OCI-LY1 (cell line): ENCODE data around the gene AOAH.

Experiments used
- H2AFZ ChIP-seq: fragments of 200-600 bp; sonication (generic), shearing (Covaris generic); 2 replicates; pipeline ENCODE4 v1.6.0; 2014; ENCODE audit warnings: antibody characterized with exemption, mild to moderate bottlenecking, low read length
- H3F3A ChIP-seq: fragments of 200-600 bp; sonication (generic), shearing (Covaris generic); 2 replicates; pipeline ENCODE4 v1.6.0; 2014; ENCODE audit warnings: mild to moderate bottlenecking, antibody characterized with exemption, low read length, moderate library complexity; ENCODE audit not compliant: insufficient read depth
- H3K27ac ChIP-seq: fragments of 200-600 bp; sonication (generic); 2 replicates; pipeline ENCODE4 v1.5.1; 2014; ENCODE audit warnings: low read length, mixed run types, mild to moderate bottlenecking, low read depth; ENCODE audit not compliant: poor library complexity, severe bottlenecking
- H3K27me3 ChIP-seq: fragments of 200-600 bp; sonication (generic); 2 replicates; pipeline ENCODE4 v1.6.0; 2014; ENCODE audit warnings: antibody characterized with exemption, mild to moderate bottlenecking, low read length, moderate library complexity; ENCODE audit not compliant: insufficient read depth
- H3K36me3 ChIP-seq: fragments of 200-600 bp; sonication (generic); 2 replicates; pipeline ENCODE4 v1.6.1; 2014; ENCODE audit warnings: mild to moderate bottlenecking, antibody characterized with exemption, low read length, moderate library complexity, mixed read lengths; ENCODE audit not compliant: insufficient read depth
- H3K4me1 ChIP-seq: fragments of 200-600 bp; sonication (generic); 2 replicates; pipeline ENCODE4 v1.5.1; 2014; ENCODE audit warnings: mild to moderate bottlenecking, low read length, moderate library complexity; ENCODE audit not compliant: insufficient read depth, severe bottlenecking
- H3K4me2 ChIP-seq: fragments of 200-600 bp; sonication (generic), shearing (Covaris generic); 2 replicates; pipeline ENCODE4 v1.6.1; 2014; ENCODE audit warnings: low read length
- H3K4me3 ChIP-seq: fragments of 200-600 bp; sonication (generic); 2 replicates; pipeline ENCODE4 v1.5.1; 2014; ENCODE audit warnings: low read length, low read depth, mild to moderate bottlenecking, mixed read lengths; ENCODE audit not compliant: poor library complexity, severe bottlenecking
- H3K79me2 ChIP-seq: fragments of 200-600 bp; shearing (Covaris generic); 2 replicates; pipeline ENCODE4 v1.6.1; 2016; ENCODE audit warnings: mixed run types, low read length, mixed read lengths; ENCODE audit not compliant: insufficient read depth
- H3K9ac ChIP-seq: fragments of 200-600 bp; sonication (generic), shearing (Covaris generic); 2 replicates; pipeline ENCODE4 v1.6.1; 2014; ENCODE audit warnings: mild to moderate bottlenecking, low read length, mixed read lengths
- H3K9me2 ChIP-seq: fragments of 200-600 bp; sonication (generic), shearing (Covaris generic); 2 replicates; pipeline ENCODE4 v1.6.1; 2014; ENCODE audit warnings: low read depth, mild to moderate bottlenecking, low read length, mixed read lengths
- H3K9me3 ChIP-seq: fragments of 200-600 bp; shearing (Covaris generic); 2 replicates; pipeline ENCODE4 v1.6.1; 2014; ENCODE audit warnings: low read length, mixed read lengths
- H4K20me1 ChIP-seq: fragments of 200-600 bp; sonication (generic), shearing (Covaris generic); 2 replicates; pipeline ENCODE4 v1.6.0; 2016; ENCODE audit warnings: mild to moderate bottlenecking, low read length; ENCODE audit not compliant: insufficient read depth
- EZH2 ChIP-seq: fragments of 200-600 bp; sonication (generic), shearing (Covaris generic); IDR thresholded peaks from 2 replicates; pipeline ENCODE4 v1.8.0; 2017; ENCODE audit warnings: borderline replicate concordance, mixed run types, mild to moderate bottlenecking, antibody characterized with exemption, low read length, moderate library complexity, mixed read lengths
- TF ChIP-seq, protein P1 (sequence below): fragments of 200-600 bp; sonication (generic), shearing (Covaris generic); IDR thresholded peaks from 2 replicates; pipeline ENCODE4 v1.5.1; 2017; ENCODE audit warnings: mild to moderate bottlenecking, antibody characterized with exemption, low read length, moderate library complexity, mixed read lengths

The AOAH gene

DNA sequence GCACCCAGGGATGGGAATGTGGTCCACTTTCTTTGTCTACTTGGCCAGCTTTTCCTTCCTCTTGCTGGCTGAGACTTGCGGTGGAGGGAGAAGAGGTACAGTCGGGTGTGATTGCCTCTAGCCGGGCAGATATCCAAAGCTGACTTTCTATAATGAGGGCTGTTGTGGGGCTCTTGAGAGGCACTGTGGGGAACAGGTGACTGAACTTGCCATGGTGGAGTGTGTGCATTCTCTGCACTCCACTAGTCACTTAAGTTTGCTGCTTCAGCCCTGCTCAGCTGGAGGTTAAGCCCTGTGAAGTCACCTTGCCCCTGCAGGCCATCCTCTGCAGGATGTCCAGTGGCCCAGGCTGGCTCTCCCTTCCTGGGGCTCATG, 116.6 kb downstream of the AOAH start:
- no peaks in the 10 kb centered on the region for H3K9me2 ChIP-seq
- H2AFZ ChIP-seq: no peak overlapping the region
- H3K79me2 ChIP-seq: no peaks in the 10 kb centered on the region
- no peaks in the 10 kb centered on the region for H3F3A ChIP-seq
- H3K4me1 ChIP-seq: no peaks in the 10 kb centered on the region
- H3K27me3 ChIP-seq: no peaks in the 10 kb centered on the region
- no peak overlapping the region for H3K9ac ChIP-seq
- TF ChIP-seq, protein P1, sequence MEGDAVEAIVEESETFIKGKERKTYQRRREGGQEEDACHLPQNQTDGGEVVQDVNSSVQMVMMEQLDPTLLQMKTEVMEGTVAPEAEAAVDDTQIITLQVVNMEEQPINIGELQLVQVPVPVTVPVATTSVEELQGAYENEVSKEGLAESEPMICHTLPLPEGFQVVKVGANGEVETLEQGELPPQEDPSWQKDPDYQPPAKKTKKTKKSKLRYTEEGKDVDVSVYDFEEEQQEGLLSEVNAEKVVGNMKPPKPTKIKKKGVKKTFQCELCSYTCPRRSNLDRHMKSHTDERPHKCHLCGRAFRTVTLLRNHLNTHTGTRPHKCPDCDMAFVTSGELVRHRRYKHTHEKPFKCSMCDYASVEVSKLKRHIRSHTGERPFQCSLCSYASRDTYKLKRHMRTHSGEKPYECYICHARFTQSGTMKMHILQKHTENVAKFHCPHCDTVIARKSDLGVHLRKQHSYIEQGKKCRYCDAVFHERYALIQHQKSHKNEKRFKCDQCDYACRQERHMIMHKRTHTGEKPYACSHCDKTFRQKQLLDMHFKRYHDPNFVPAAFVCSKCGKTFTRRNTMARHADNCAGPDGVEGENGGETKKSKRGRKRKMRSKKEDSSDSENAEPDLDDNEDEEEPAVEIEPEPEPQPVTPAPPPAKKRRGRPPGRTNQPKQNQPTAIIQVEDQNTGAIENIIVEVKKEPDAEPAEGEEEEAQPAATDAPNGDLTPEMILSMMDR: no peak
- TF ChIP-seq EZH2: no peak
- no peaks in the 10 kb centered on the region for H3K9me3 ChIP-seq
- H3K27ac ChIP-seq: no peak overlapping the region
- H3K36me3 ChIP-seq: no peaks in the 10 kb centered on the region
- no peaks in the 10 kb centered on the region for H4K20me1 ChIP-seq
- H3K4me3 ChIP-seq: no peak overlapping the region
- H3K4me2 ChIP-seq: no peak overlapping the region

DNA sequence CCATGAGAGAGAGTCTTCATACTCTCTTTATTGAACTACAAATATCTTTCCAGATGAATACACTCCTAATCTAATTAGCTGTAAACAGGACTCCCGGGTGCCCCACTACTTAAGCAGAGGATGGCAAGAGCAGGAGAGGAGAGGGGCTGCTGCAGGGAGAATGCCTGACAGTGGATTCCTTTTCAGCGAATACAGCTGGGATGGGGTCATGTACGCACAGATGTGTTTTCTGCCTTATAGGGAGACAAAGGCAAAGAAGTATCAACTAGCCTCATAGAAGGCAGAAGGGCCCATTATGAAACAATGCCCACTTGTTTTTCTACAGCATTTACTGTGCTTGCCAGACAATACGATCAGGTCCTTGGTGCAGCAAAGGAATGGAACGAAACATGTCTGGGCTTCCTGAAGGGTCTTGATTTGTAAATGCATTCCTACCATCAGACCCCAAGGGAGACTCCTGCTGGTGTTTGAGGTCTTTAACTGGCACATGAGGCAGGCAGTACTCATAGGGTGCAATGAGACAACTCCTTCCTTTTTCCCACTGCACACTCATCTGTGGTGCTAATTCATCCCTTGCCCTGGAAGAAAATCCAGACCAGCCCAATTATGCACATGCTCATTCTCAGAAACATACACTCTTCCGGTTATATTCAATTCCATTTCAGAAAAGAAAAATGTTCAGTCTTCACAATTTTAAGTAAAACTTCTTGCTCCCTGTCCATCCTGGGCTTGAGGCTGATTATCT, 117.1 kb downstream of the AOAH start:
- no peaks in the 10 kb centered on the region for H3K4me1 ChIP-seq
- H3K9ac ChIP-seq: no peak overlapping the region
- no peaks in the 10 kb centered on the region for H3K9me2 ChIP-seq
- no peak overlapping the region for H3K4me2 ChIP-seq
- no peaks in the 10 kb centered on the region for H3F3A ChIP-seq
- no peak overlapping the region for H3K27ac ChIP-seq
- TF ChIP-seq EZH2: no peak
- TF ChIP-seq, protein P1: no peak
- H2AFZ ChIP-seq: no peak overlapping the region
- no peaks in the 10 kb centered on the region for H3K9me3 ChIP-seq
- H3K36me3 ChIP-seq: no peaks in the 10 kb centered on the region
- H3K4me3 ChIP-seq: no peak overlapping the region
- no peaks in the 10 kb centered on the region for H3K27me3 ChIP-seq
- no peaks in the 10 kb centered on the region for H3K79me2 ChIP-seq
- H4K20me1 ChIP-seq: no peaks in the 10 kb centered on the region

- TF ChIP-seq, protein P1: no peak
- no peak for TF ChIP-seq EZH2
- Histone ChIP-seq H3K9me2 (no peaks in the 10 kb centered on the region), H3K4me1 (no peaks in the 10 kb centered on the region), H4K20me1 (no peaks in the 10 kb centered on the region), H3K79me2 (no peaks in the 10 kb centered on the region), H3K9ac (no peak overlapping the region), H3K36me3 (no peaks in the 10 kb centered on the region), H3F3A (no peaks in the 10 kb centered on the region), H3K4me3 (no peak overlapping the region), H3K4me2 (no peak overlapping the region), H3K27ac (no peak overlapping the region), H3K9me3 (no peaks in the 10 kb centered on the region), H2AFZ (no peak overlapping the region), H3K27me3 (no peaks in the 10 kb centered on the region)
These were observed 117.9 kb downstream of the AOAH start for GRCh38 chr7:36606153-36606975.
